ENCODE data around the gene OCA2. TPM values are rescaled to one million over a fixed set of nuclear protein-coding genes. Genes with fewer than 3 reads are reported as not detected.

The OCA2 gene
- total RNA-seq, 1 donor from 2014 or later: 0.26 TPM

- Histone ChIP-seq H3K27me3 (ENCODE audit: control insufficient read depth, insufficient read depth, low read length) (no peaks in the 10 kb centered on the region), H3K36me3 (ENCODE audit: control insufficient read depth, insufficient read depth, low read length) (no peaks in the 10 kb centered on the region), H3K4me3 (ENCODE audit: low read depth, low read length) (no peak overlapping the region)
- no peak for TF ChIP-seq CTCF (IDR thresholded peaks at IDR 0.05; ENCODE audit: insufficient read depth, low read length, severe bottlenecking)
- DNase-seq (ENCODE audit: low read depth) (peak; percentile 31), FAIRE-seq (peak; percentile 58)
These were observed 278.9 kb downstream of the OCA2 start for GRCh38 chr15:27820232-27820631.

- DNase-seq (ENCODE audit: low read depth): no peak
- no peak overlapping the region for H3K4me3 ChIP-seq (ENCODE audit: low read depth, low read length)
- FAIRE-seq: no peak
- TF ChIP-seq CTCF (IDR thresholded peaks at IDR 0.05; ENCODE audit: insufficient read depth, low read length, severe bottlenecking): no peak
- no peaks in the 10 kb centered on the region for H3K36me3 ChIP-seq (ENCODE audit: control insufficient read depth, insufficient read depth, low read length)
- H3K27me3 ChIP-seq (ENCODE audit: control insufficient read depth, insufficient read depth, low read length): no peaks in the 10 kb centered on the region
These were observed 281.9 kb downstream of the OCA2 start for GRCh38 chr15:27817258-27817657.

- no peak for FAIRE-seq
- H3K4me3 ChIP-seq (ENCODE audit: low read depth, low read length): no peak overlapping the region
- H3K27me3 ChIP-seq (ENCODE audit: control insufficient read depth, insufficient read depth, low read length): no peaks in the 10 kb centered on the region
- no peak for DNase-seq (ENCODE audit: low read depth)
- TF ChIP-seq CTCF (IDR thresholded peaks at IDR 0.05; ENCODE audit: insufficient read depth, low read length, severe bottlenecking): no peak
- no peaks in the 10 kb centered on the region for H3K36me3 ChIP-seq (ENCODE audit: control insufficient read depth, insufficient read depth, low read length)
These were observed 282.3 kb downstream of the OCA2 start for GRCh38 chr15:27816790-27817189.

- FAIRE-seq: no peak
- no peak for TF ChIP-seq CTCF (IDR thresholded peaks at IDR 0.05; ENCODE audit: insufficient read depth, low read length, severe bottlenecking)
- Histone ChIP-seq H3K4me3 (ENCODE audit: low read depth, low read length) (no peak overlapping the region), H3K36me3 (ENCODE audit: control insufficient read depth, insufficient read depth, low read length) (no peaks in the 10 kb centered on the region), H3K27me3 (ENCODE audit: control insufficient read depth, insufficient read depth, low read length) (no peaks in the 10 kb centered on the region)
- no peak for DNase-seq (ENCODE audit: low read depth)
These were observed 284.1 kb downstream of the OCA2 start for GRCh38 chr15:27815035-27815434.

- no peak for FAIRE-seq
- no peak for DNase-seq (ENCODE audit: low read depth)
- H3K36me3 ChIP-seq (ENCODE audit: control insufficient read depth, insufficient read depth, low read length): no peaks in the 10 kb centered on the region
- H3K27me3 ChIP-seq (ENCODE audit: control insufficient read depth, insufficient read depth, low read length): no peaks in the 10 kb centered on the region
- no peak overlapping the region for H3K4me3 ChIP-seq (ENCODE audit: low read depth, low read length)
- TF ChIP-seq CTCF (IDR thresholded peaks at IDR 0.05; ENCODE audit: insufficient read depth, low read length, severe bottlenecking): no peak
These were observed 286.0 kb downstream of the OCA2 start for GRCh38 chr15:27813139-27813538.

GRCh38 chr15:27808182-27808581 lies 290.9 kb downstream of the OCA2 start:
- Histone ChIP-seq H3K27me3 (ENCODE audit: control insufficient read depth, insufficient read depth, low read length) (no peaks in the 10 kb centered on the region), H3K36me3 (ENCODE audit: control insufficient read depth, insufficient read depth, low read length) (no peaks in the 10 kb centered on the region), H3K4me3 (ENCODE audit: low read depth, low read length) (no peak overlapping the region)
- DNase-seq (ENCODE audit: low read depth) (no peak), FAIRE-seq (no peak)
- TF ChIP-seq CTCF (IDR thresholded peaks at IDR 0.05; ENCODE audit: insufficient read depth, low read length, severe bottlenecking): no peak
